ENCODE results near the gene GJB3. TPM values are rescaled to one million over a fixed set of nuclear protein-coding genes. Genes with fewer than 3 reads are reported as not detected.
"Not testable (repeated sequence)": the region's sequence is repeated elsewhere in the genome, so short reads cannot be mapped to it uniquely, and the experiment has no call there.

Gene GJB3
- total RNA-seq, 1 experiment from 2014 or later: 0.52 TPM

GRCh38 chr1:34806396-34806795 is 25.4 kb downstream of the GJB3 start:
- no peak overlapping the region for H3K4me3 ChIP-seq (ENCODE audit: low read depth, low read length)
- DNase-seq: no peak
- TF ChIP-seq, protein P1, sequence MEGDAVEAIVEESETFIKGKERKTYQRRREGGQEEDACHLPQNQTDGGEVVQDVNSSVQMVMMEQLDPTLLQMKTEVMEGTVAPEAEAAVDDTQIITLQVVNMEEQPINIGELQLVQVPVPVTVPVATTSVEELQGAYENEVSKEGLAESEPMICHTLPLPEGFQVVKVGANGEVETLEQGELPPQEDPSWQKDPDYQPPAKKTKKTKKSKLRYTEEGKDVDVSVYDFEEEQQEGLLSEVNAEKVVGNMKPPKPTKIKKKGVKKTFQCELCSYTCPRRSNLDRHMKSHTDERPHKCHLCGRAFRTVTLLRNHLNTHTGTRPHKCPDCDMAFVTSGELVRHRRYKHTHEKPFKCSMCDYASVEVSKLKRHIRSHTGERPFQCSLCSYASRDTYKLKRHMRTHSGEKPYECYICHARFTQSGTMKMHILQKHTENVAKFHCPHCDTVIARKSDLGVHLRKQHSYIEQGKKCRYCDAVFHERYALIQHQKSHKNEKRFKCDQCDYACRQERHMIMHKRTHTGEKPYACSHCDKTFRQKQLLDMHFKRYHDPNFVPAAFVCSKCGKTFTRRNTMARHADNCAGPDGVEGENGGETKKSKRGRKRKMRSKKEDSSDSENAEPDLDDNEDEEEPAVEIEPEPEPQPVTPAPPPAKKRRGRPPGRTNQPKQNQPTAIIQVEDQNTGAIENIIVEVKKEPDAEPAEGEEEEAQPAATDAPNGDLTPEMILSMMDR (IDR thresholded peaks at IDR 0.05; ENCODE audit: insufficient read depth in 1 of 2, low read depth in 1 of 2, low read length in 1 of 2, severe bottlenecking in 1 of 2, unreplicated experiment in 1 of 2): no peak
- H3K27ac Mint-ChIP-seq (ENCODE audit: unreplicated experiment): no peak overlapping the region
- intact Hi-C loops (cut with micrococcal nuclease; ENCODE audit: unreplicated experiment): no loop called here
- H3K27me3 ChIP-seq (replicated peaks; ENCODE audit: control insufficient read depth, insufficient read depth, low read length): no peaks in the 10 kb centered on the region
- H3K36me3 Mint-ChIP-seq (ENCODE audit: insufficient read depth, unreplicated experiment): no peaks in the 10 kb centered on the region
- peaks cover 6% of the 10 kb centered on the region for H3K4me1 Mint-ChIP-seq (ENCODE audit: low read depth, unreplicated experiment)
- no TSS peak for BruUV-seq (replicated peaks)
- ChIA-PET POLR2A (no interaction called here), CTCF (no interaction called here)
- H3K4me3 Mint-ChIP-seq (ENCODE audit: unreplicated experiment): no peak overlapping the region
- H3K9me3 ChIP-seq: no peaks in the 10 kb centered on the region
- peaks cover 22% of the 10 kb centered on the region for H3K4me1 ChIP-seq
- peaks cover 9% of the 10 kb centered on the region for H3K9me3 Mint-ChIP-seq (ENCODE audit: unreplicated experiment)
- H3K27me3 Mint-ChIP-seq (ENCODE audit: insufficient read depth, unreplicated experiment): no peaks in the 10 kb centered on the region
- no peaks in the 10 kb centered on the region for H3K36me3 ChIP-seq (ENCODE audit: control insufficient read depth, insufficient read depth, low read length)

DNA sequence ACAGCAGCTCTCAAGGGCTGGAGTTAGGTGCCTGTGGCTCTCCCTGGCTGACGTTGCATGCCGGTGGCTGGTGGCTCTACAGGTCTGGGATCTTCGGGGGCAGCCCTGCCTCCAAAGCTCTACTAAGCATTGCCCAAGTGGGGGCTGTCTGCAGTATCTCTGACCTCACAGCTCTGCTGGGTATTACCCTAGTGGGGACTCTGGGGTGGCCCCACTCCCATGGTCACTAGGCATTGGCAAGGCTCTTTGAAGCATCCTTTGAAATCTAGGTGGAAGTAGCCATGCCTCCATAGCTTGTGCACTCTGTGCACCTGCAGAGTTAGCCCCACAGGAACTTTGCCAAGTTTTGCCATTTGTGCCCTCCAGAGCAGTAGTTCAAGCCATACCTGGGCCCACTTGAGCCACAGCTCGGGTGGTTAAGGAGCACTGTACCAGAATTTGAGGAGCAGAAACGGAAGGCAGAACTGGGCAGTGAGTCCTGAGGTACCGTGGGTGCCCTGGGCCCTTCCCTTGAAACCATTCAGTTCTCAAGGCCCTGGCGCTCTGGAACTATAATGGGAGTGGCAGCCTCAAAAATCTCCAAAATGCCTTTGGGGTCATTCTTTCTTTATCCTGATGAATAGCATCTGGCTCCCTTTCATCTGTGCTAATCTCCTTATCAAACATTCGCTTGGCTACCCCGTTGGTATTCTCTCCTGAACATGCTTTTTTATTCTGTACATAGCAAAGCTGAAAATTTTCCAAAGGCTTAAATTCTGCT is 27.2 kb downstream of the GJB3 start:
- peaks cover 6% of the 10 kb centered on the region for H3K4me1 Mint-ChIP-seq (ENCODE audit: low read depth, unreplicated experiment)
- TF ChIP-seq, protein P1 (IDR thresholded peaks at IDR 0.05; ENCODE audit: insufficient read depth in 1 of 2, low read depth in 1 of 2, low read length in 1 of 2, severe bottlenecking in 1 of 2, unreplicated experiment in 1 of 2): no peak
- no peaks in the 10 kb centered on the region for H3K27me3 Mint-ChIP-seq (ENCODE audit: insufficient read depth, unreplicated experiment)
- no peak overlapping the region for H3K27ac Mint-ChIP-seq (ENCODE audit: unreplicated experiment)
- BruUV-seq (replicated peaks): no TSS peak
- no peak for DNase-seq
- intact Hi-C loops (cut with micrococcal nuclease; ENCODE audit: unreplicated experiment): no loop called here
- H3K36me3 ChIP-seq (ENCODE audit: control insufficient read depth, insufficient read depth, low read length): no peaks in the 10 kb centered on the region
- H3K27me3 ChIP-seq (replicated peaks; ENCODE audit: control insufficient read depth, insufficient read depth, low read length): no peaks in the 10 kb centered on the region
- H3K4me3 ChIP-seq (ENCODE audit: low read depth, low read length): no peak overlapping the region
- CTCF ChIA-PET: no interaction called here
- H3K36me3 Mint-ChIP-seq (ENCODE audit: insufficient read depth, unreplicated experiment): no peaks in the 10 kb centered on the region
- POLR2A ChIA-PET: no interaction called here
- H3K4me1 ChIP-seq: peaks cover 22% of the 10 kb centered on the region
- peaks cover 7% of the 10 kb centered on the region for H3K9me3 Mint-ChIP-seq (ENCODE audit: unreplicated experiment)
- no peak overlapping the region for H3K4me3 Mint-ChIP-seq (ENCODE audit: unreplicated experiment)
- no peaks in the 10 kb centered on the region for H3K9me3 ChIP-seq

DNA sequence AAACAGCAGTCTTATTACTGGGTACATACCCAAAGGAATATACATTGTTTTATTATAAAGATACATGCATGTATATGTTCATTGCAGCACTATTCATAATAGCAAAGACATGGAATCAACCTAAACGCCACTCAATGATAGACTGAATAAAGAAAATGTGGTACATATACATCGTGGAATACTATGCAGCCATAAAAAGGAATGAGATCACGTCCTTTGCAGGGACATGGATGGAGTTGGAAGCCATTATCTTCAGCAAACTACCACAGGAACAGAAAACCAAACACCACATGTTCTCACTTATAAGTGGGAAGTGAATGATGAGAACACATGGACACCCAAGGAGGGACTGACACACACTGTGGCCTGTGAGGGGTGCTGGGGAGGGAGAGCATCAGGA is 29.8 kb downstream of the GJB3 start:
- POLR2A ChIA-PET: not testable (repeated sequence)

More for the DNA sequence above, 29.8 kb downstream of the GJB3 start:
- H3K4me3 ChIP-seq (ENCODE audit: low read depth, low read length); H3K9me3 ChIP-seq; H3K9me3 Mint-ChIP-seq (ENCODE audit: unreplicated experiment); H3K4me3 Mint-ChIP-seq (ENCODE audit: unreplicated experiment); H3K27me3 ChIP-seq (replicated peaks; ENCODE audit: control insufficient read depth, insufficient read depth, low read length); H3K36me3 ChIP-seq (ENCODE audit: control insufficient read depth, insufficient read depth, low read length); intact Hi-C loops (cut with micrococcal nuclease; ENCODE audit: unreplicated experiment); H3K36me3 Mint-ChIP-seq (ENCODE audit: insufficient read depth, unreplicated experiment); H3K4me1 Mint-ChIP-seq (ENCODE audit: low read depth, unreplicated experiment); H3K27ac Mint-ChIP-seq (ENCODE audit: unreplicated experiment); CTCF ChIA-PET; BruUV-seq (replicated peaks); H3K27me3 Mint-ChIP-seq (ENCODE audit: insufficient read depth, unreplicated experiment); DNase-seq: not testable (repeated sequence)
- peaks cover 22% of the 10 kb centered on the region for H3K4me1 ChIP-seq
